ENCODE data around the gene KCNJ16.

Gene KCNJ16

DNA sequence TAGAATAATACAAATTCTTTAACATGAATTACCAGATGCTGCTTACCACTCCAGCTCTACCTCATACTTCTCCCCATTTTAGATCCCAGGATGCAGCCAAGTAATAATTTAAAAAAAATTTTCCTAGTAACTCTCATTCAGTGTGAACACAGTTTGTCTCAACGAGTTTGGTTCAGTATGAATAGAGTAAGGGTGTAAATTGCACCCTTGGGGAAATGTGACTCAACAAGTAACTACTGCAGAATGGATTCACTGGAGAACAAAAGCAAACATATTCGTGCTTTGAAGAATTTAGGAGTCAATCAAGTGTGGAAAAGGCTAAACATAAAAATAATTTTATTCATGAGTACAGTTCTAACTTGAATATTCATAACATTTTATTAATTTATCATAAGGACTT is 23.0 kb downstream of the KCNJ16 start:
- no peak for DNase-seq (ENCODE audit: low read depth in 2 of 2)

GRCh38 chr17:70099294-70099693 is 24.3 kb downstream of the KCNJ16 start:
- no peak for DNase-seq (ENCODE audit: low read depth in 2 of 2)

DNA sequence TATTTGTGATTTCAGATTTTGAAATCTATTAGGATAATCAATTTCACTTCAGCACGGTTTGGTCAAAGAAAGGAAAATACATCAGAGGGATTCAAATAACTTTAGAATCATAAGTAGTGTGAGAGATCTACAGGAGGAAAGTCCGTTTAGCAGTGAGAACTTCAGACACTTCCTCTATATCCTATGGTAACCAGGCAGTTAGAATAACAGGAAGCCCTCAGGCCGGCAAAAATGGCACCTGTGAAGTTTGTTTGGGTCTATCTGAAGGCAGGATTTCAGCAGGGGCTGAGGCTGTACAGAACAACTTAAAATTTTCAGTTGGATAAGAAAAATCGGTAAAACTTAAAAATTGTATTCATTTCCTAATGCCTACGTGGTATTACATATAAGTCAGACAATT is 24.9 kb downstream of the KCNJ16 start:
- DNase-seq (ENCODE audit: low read depth in 2 of 2) = no peak

GRCh38 chr17:70100983-70101382 is 26.0 kb downstream of the KCNJ16 start:
- no peak for DNase-seq (ENCODE audit: low read depth in 2 of 2)

- no peak for DNase-seq (ENCODE audit: low read depth in 2 of 2)
Measured at GRCh38 chr17:70102531-70102930, 27.5 kb downstream of the KCNJ16 start.

- DNase-seq (ENCODE audit: low read depth in 2 of 2) = no peak
Measured at GRCh38 chr17:70104791-70105523, 29.9 kb downstream of the KCNJ16 start.

- DNase-seq (ENCODE audit: low read depth in 2 of 2) = no peak
Measured at GRCh38 chr17:70105641-70106040, 30.6 kb downstream of the KCNJ16 start.

DNA sequence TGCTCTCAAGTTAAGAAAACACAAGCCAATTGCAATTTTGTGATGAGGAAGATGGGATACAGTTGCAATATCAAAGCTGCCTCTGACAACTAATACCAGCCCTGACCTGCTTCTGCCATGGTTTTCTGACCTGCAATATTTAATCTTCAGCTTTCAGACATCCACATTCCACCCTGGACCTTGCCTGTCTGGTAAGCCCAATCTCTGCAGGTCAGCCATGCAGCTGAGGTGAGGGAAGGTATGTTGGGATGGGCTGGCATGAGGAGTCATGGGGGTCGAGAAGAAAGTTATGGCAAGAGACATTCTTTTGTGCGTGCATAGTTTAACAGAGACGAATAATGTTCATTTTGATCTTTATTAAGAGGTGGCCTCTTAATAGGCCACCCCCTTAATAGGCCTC is 31.5 kb downstream of the KCNJ16 start:
- DNase-seq (ENCODE audit: low read depth in 2 of 2) = no peak

DNA sequence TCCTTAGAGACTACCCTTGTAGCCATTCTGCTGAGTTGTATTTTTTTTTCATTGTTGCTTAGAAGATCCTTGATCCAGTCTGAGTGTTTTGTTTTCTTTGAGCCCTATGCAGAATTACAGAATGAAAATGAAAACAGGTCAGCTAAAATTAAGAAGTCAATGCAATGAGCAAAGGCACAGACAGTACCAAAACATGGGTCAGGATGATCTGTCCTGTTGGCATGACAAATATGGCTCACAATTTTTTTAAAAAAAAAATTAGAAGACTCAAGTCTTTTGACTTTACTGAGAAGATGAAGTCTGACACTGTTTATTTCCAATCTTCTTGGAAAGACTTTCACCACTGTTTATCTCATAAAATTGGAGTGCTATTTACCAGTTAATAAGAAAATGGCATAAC is 32.4 kb downstream of the KCNJ16 start:
- no peak for DNase-seq (ENCODE audit: low read depth in 2 of 2)

DNA sequence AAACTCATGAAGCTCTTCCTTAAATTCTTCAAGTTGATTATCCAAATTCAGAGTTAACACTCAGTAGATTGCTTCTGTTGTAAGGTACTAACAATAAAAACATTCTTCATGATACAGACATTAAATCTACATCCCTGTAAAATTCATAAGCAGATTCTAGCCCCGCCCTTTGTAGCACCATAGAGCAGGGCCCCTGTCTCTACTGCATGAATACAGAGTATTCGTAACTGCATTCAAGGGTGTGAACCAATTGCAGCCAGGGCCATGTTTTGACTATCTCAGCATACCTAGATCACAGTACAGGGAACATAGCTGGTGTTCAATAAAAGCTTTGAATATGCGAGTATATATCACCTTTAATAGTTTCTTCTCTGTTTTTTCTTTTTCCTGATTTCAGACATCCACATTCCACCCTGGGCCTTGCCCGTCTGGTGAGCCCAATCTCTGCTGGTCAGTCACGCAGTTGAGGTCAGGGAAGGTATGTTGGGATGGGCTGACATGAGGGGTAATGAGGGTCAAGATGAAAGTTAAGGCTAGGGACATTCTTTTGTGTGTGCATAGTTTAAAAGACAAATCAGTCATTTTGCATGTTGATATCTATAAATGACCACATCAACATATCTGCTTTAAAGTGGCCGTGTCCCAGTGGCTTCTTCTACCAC is 33.0 kb downstream of the KCNJ16 start:
- no peak for DNase-seq (ENCODE audit: low read depth in 2 of 2)

DNA sequence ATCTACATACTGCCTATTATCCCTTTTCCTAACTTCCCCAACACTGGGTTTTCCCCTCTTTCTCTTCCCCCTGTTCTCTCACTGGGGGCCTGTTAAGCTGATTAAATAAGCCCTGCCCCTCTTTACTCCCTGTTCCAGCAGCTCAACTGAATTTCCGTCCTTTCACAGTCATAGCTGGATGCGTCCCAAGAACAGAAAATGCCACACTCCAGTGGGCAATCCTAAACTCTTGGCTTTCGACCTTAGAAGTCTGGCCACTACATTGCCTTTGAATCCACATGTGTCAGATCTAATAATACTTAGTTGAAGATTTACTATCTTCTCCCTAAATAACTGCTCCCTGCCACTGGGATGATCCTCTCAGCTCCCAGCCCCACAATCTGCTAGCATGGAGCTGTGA is 34.5 kb downstream of the KCNJ16 start:
- no peak for DNase-seq (ENCODE audit: low read depth in 2 of 2)

DNA sequence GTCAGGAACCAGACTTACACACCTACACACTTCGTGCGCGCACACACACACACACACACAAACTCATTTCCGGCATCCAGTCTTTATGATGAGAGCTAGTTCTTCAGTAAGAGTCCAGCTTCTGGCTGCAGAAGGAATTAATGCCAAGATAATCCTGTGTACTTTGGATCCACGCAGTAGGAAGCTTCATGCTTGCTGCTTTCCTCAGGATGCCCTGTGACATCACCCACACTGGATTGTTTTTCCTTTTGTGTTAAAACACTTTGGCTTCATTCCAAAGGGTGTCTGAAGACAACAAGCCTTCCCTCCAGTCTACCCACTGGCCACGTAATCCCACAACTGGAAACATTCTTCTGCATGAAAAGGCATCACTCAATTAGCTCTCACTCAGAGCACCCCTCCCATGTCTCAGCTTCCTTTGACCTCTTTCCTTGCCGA is 35.4 kb downstream of the KCNJ16 start:
- DNase-seq (ENCODE audit: low read depth in 2 of 2) = no peak

DNA sequence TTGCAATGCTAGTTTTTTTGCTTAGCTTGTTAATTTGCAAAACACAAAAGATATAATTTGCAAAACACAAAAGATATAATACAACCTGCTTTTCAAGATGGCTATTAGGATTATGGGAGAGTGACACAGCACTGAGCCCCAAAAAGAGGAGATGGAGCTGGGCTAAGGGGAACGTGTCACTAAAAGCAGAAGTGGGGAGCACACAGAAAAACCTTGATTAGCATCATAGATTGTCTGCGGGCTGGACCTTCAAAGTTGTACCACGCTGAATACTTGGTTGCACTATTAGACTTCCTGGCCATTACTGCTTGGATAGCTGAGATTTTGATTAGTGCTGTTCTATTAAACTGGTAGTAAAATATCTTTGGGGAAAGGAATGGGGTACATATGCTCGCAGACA is 36.2 kb downstream of the KCNJ16 start:
- DNase-seq (ENCODE audit: low read depth in 2 of 2) = no peak

GRCh38 chr17:70114405-70114804 is 39.4 kb downstream of the KCNJ16 start:
- no peak for DNase-seq (ENCODE audit: low read depth in 2 of 2)

DNA sequence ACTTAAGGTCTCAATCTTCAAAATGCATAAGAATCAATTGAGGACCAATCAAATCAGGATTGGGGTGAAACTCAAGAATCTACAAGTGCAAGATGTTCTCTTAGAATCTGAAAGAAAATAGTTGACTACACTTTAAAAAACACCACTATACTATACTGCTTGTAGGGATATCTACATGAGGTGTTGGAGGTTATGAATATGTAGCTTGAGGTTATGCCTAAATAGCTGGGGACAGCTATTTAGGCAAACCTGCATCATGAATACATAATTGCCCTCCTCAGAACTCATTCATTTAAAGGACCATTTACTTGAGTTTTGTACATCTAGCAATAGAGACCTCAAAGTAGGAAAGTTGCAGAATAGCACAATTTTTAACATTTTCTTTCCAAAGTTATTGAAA is 40.1 kb downstream of the KCNJ16 start:
- DNase-seq (ENCODE audit: low read depth in 2 of 2) = no peak

DNA sequence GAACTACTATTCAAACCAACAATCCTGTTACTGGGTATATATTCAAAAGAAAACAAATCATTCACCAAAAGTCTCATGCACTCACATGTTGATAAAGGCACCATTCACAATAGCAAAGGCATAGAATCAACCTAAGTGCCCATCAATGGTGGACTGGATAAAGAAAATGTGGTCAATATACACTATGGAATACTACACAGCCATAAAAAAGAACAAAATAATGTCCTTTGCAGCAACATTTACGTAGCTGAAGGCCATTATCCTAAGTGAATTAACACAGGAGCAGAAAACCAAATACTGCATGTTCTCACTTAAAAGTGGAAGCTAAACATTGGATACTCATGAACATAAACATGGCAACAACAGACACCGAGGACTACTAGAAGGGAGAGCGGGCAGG is 41.9 kb downstream of the KCNJ16 start:
- DNase-seq (ENCODE audit: low read depth in 2 of 2) = no peak

DNA sequence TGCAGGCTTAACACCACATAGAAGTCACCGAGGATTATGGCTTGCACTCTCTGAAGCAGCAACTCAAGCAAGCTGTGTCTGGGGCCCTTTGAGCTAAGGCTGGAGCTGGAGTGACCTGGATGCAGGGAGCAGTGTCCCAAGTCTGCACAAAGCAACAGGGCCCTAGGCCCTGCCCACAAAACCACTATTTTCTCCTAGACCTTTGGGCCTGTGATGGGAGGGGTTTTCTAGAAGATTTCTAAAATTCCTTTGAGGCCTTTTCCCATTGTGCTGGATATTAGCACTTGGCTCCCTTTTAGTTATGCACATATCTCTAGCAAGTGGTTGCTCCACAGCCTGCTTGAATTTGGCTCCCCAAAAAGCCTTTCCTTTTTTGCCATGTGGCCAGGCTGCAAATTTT is 44.5 kb downstream of the KCNJ16 start:
- DNase-seq (ENCODE audit: low read depth in 2 of 2) = no peak

DNA sequence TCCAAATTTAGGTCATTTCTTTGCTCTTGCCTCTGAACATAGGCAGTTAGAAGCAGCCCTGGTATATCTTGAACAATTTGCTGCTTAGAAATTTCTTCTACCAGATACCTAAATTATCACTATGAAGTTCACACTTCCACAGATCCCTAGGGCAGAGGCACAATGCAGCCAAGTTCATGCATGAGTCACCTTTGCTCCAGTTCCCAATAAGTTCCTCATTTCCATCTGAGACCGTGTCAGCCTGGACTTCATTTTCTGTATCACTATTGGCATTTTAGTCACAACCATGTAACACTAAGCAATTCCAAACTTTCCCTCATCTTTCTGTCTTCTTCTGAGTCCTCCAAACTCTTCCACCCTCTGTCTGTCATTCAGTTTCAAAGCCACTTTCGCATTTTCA is 45.0 kb downstream of the KCNJ16 start:
- no peak for DNase-seq (ENCODE audit: low read depth in 2 of 2)

DNA sequence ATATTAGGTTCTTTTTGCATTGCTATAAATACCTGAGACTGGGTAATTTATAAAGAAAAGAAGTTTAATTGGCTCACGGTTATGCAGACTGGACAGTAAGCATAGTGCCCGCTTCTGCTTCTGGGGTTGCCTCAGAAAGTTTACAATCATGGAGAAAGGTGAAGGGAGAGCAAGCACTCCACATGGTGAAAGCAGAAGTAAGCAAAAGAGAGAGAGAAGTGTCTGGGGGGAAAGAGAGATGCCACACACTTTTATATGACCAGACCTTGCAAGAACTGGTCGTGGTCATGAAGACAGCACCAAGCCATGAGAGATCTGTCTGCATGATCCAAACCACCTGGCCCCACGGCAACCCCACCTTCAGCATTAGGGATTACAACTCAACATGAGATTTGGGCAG is 45.4 kb downstream of the KCNJ16 start:
- no peak for DNase-seq (ENCODE audit: low read depth in 2 of 2)

GRCh38 chr17:70121126-70121525 is 46.1 kb downstream of the KCNJ16 start:
- DNase-seq (ENCODE audit: low read depth in 2 of 2) = no peak

- DNase-seq (ENCODE audit: low read depth in 2 of 2) = no peak
Measured at GRCh38 chr17:70123193-70123592, 48.2 kb downstream of the KCNJ16 start.

DNA sequence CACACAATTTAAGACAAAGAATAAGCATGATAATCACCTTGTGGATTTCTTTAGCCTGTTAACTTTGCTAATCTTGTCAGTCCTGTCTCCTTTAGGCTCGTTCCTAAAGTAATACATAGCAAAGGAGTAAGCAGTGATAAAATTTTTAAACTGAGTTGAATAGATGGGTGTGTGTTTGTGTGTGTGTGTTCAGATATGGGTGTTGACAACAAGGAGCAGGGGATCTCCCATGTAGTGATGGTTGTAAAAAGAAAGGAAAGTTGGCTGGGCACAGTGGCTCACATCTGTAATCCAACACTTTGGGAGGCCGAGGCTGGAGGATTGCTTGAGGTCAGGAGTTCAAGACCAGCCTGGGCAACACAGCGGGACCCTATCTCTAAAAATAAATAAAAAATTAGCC is 49.7 kb downstream of the KCNJ16 start:
- no peak for DNase-seq (ENCODE audit: low read depth in 2 of 2)

DNA sequence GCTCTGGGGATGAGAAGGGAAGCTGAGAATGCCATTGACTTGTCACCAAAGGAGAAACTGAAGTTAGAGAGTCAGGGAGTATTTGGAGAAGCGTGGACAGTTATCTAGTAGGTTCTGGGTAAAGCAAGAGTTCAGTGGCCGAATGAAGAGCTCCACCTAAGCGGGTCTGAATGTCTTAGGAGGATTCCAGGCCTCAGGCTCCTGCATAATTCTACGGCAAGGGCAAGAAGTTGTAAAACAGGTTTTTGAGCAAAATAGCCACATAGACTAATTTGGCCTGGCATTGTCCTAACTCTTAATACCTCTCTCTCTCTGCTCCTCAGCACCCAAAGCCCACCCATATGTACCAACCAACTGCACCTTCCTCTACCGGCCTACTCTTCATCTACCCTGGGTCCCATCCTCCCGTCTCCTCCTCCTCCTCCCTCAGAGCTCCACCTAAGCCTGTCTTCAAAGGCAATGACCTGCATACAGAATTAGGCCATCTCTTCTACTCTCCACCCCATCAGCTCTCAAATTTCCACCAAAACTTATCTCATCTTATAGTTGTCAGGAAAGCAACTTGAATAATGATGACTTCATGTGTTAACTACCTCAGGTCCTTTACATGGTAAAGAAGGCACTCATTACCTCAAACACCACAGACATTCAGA is 52.3 kb downstream of the KCNJ16 start:
- no peak for DNase-seq (ENCODE audit: low read depth in 2 of 2)
